ENCODE data around the gene RAI1.

Gene RAI1

DNA sequence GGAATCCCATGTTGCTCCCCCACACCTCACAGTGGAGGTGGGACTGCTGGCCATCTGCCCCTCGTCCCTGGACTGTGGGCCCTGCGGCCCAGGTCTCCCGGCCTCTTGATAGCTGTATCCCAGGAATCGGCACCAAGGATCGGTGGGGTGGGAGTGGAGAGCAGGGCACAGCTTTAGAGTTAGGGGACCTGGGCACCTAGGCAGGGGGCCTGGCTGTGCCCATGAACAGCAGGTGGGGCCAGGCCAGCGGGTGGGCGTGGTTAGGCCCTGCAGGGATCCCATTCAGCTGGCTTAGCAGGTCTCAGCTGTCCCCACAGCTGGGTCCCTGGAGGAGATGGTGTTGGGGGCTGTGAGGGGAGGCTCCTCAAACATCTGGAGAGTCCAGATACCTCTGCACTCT, 106.3 kb downstream of the RAI1 start:
- DNase-seq (ENCODE audit: low spot score), result no peak

DNA sequence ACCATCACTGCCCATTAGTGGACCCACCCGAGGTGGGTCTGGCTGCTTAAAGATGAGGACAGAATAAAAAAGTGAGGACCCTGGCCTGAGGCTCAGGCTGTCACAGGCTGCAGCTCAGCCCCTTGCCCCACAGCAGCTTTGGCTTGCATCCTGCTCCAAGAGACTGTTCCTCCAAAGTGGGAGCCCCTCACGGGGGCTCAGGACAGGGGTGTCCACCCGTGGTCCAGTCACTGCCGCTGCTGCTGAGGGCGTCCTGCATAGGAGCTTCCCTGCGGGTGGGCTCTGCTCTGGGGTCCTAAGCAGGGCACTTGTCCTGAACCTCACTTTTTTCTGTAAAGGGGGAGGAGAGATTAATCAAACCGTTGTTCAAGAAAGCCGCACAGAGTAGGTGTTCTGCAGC, 107.7 kb downstream of the RAI1 start:
- no peak for DNase-seq (ENCODE audit: low spot score)

DNA sequence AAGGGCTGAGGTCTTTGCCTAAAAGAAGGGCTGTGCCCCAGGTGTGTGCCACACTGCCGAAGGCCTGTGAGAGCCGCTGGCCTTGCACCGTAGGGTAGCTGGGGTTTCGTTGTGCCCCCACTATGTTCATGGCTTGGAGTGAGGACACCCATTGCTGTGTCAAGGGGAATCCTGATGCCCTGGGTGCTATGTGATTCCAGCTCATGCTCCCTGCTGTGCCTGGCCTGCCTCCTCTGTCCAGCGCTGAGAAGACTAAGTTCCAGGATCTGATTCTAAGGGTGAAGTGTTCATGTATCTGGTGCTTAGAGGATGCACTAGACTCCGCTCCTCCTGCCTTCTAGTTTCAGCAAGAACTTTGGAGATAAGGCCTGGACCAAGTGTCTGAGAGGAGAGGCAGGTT, 108.2 kb downstream of the RAI1 start:
- no peak for DNase-seq (ENCODE audit: low spot score)

DNA sequence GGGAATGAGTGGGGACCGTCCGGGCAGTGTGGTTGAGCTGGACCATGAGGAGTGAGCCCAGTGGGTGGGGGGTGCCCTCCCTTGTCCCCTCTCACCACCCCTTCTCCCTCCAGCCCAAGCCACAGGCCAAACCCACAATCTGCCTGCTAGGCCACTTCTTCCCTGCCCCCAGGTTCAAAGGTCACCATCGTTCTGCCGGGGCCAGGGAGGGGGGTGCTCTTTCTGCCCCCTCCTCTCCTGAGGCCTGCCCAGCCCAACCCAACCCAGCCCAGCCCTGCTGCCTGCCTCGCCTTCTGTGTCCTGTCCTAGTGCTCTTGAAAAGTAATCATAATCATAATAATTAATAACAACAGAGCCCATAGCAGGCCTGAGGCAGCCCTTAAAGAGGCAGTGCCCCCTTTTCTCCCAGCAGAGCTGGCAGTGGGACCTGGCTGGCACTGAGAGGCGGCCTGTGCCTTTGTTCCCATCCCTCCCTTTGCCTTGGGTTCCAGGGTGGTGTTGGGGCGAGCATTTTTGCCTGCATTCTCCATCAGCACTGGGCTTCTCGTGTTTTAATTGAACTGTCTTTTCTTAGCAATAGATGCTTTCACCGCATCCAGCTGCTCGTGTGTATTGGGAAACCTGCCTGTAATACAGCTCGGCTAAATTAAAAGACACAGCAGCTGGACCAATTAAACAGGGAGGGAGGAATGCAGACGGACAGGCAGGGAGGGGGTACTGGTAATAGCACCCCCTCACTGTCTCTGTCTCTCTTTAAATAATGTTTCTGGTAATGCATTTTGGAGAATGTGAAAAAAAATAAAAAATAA, 108.8 kb downstream of the RAI1 start:
- DNase-seq (ENCODE audit: low spot score), result no peak

DNA sequence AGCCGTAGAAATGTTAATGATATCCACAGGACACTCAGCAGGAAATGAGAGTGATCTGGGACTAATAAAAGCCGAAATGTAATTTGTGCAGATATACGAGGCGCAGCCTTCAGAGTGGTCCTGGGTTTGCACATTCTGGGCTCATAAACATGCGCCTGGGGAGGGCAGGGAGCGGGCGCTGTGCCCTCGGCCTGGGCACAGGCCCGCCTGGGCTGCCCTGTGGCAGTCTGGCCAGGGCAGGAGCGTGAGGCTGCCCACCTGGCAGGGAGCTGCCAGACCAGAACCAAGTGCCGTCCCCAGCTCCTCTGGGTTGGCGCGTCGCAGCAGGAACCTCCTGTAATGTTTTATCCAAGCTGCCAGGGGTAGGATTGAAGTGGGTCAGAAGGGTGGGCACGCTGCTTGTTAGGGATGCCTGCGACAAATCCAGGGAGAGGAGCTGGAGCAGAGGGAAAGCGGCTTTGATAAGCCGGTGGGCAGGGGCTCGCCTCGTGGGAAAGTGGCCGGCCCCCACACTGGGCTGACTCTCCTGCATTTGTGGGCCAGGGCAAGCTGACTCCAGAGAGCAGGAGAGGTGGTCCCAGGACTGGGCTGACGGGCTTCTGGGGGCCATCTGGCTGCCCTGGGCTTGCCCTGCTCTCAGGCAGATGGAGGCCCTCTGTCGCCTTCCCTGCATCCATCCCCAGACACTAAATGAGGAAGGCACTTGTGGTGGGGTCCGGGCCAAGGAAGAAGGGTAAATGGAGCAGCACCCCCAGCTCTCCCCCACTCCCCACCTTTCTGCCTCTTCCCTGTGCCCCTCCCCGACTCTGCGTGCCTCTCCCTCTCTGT, 109.6 kb downstream of the RAI1 start:
- DNase-seq (ENCODE audit: low spot score), result no peak

DNA sequence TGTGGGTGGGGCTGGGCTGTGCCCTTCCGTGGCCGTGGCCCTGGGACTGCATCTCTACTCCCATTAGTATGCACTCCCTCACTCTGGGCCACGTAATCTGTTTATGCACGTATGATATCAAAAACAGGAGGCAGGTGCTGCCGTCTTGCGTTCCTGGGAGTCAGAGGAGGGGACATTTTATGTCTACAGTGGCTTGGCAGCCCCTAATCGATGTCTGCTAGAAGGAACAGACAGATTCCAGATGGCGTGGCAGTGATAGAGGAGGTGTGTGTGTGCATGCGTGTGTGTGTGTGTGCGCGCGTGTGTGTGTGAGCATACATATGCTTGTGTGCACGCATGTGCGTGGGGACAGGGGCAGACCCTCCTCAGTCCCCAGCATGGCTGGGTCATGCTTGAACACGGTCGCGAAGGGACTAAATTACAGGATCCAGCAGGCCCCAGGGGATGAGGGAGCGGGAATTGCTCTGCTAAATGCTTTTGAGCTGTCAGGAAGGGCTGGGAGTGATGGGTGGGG, 110.8 kb downstream of the RAI1 start:
- no peak for DNase-seq (ENCODE audit: low spot score)

DNA sequence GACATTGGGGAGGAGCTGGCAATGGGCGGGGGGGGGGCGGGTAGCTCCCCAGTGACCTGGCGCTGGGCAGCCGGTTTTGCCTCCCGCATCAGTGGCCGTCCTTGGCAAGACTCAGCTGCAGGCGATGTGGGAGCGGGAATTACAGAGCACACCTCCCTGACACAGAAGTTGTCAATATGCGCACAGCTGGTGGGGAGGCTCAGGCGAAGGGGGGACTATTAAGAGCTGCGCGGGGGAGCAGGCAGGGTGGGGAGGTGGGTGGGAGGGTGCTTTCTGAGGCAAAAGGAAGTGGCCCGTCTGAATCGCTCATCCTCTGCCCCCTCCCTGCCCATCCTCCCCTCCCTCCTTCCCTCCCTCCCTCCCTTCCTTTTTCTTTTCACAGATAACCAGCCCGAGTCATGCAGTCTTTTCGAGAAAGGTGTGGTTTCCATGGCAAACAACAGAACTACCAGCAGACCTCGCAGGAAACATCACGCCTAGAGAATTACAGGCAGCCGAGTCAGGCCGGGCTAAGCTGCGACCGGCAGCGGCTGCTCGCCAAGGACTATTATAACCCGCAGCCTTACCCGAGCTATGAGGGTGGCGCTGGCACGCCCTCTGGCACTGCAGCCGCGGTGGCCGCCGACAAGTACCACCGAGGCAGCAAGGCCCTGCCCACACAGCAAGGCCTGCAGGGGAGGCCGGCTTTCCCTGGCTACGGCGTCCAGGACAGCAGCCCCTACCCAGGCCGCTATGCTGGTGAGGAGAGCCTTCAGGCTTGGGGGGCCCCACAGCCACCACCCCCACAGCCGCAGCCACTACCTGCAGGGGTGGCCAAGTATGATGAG, 111.5 kb downstream of the RAI1 start:
- peak; percentile 46 for DNase-seq (ENCODE audit: low spot score)

DNA sequence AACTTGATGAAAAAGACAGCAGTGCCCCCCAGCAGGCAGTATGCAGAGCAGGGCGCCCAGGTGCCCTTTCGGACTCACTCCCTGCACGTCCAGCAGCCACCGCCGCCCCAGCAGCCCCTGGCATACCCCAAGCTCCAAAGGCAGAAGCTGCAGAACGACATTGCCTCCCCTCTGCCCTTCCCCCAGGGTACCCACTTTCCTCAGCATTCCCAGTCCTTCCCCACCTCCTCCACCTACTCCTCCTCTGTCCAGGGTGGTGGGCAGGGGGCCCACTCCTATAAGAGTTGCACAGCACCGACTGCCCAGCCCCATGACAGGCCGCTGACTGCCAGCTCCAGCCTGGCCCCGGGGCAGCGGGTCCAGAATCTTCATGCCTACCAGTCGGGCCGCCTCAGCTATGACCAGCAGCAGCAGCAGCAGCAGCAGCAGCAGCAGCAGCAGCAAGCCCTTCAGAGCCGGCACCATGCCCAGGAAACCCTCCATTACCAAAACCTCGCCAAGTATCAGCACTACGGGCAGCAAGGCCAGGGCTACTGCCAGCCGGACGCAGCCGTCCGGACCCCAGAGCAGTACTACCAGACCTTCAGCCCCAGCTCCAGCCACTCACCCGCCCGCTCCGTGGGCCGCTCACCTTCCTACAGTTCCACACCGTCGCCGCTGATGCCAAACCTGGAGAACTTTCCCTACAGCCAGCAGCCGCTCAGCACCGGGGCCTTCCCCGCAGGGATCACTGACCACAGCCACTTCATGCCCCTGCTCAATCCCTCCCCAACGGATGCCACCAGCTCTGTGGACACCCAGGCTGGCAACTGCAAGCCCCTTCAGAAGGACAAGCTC, 112.3 kb downstream of the RAI1 start:
- no peak for DNase-seq (ENCODE audit: low spot score)

DNA sequence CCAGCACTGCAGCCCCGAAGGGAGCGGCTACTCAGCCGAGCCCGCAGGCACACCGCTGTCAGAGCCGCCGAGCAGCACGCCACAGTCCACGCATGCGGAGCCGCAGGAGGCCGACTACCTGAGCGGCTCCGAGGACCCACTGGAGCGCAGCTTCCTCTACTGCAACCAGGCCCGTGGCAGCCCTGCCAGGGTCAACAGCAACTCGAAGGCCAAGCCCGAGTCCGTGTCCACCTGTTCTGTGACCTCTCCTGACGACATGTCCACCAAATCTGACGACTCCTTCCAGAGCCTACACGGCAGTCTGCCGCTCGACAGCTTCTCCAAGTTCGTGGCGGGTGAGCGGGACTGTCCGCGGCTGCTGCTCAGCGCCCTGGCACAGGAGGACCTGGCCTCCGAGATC, 113.1 kb downstream of the RAI1 start:
- DNase-seq (ENCODE audit: low spot score), result no peak

DNA sequence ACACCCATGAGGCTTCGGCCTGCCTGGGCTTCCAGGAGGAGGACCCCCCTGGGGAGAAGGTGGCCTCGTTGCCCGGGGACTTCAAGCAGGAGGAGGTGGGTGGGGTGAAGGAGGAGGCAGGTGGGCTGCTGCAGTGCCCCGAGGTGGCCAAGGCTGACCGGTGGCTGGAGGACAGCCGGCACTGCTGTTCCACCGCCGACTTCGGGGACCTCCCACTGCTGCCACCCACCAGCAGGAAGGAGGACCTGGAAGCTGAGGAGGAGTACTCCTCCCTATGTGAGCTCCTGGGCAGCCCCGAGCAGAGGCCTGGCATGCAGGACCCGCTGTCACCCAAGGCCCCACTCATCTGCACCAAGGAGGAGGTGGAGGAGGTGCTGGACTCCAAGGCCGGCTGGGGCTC, 114.0 kb downstream of the RAI1 start:
- no peak for DNase-seq (ENCODE audit: low spot score)

DNA sequence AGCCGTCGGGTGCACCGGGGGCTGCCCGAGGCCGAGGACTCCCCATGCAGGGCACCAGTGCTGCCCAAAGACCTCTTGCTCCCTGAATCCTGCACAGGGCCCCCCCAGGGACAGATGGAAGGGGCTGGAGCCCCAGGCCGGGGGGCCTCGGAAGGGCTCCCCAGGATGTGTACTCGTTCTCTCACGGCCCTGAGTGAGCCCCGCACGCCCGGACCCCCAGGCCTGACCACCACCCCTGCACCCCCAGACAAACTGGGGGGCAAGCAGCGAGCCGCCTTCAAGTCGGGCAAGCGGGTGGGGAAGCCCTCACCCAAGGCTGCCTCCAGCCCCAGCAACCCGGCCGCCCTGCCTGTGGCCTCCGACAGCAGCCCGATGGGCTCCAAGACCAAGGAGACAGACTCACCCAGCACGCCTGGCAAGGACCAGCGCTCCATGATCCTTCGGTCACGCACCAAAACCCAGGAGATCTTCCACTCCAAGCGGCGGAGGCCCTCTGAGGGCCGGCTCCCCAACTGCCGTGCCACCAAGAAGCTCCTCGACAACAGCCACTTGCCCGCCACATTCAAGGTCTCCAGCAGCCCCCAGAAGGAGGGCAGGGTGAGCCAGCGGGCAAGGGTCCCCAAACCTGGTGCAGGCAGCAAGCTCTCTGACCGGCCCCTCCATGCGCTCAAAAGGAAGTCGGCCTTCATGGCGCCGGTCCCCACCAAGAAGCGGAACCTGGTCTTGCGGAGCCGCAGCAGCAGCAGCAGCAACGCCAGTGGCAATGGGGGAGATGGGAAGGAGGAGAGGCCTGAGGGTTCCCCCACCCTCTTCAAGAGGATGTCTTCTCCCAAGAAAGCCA, 114.9 kb downstream of the RAI1 start:
- DNase-seq (ENCODE audit: low spot score), result no peak

DNA sequence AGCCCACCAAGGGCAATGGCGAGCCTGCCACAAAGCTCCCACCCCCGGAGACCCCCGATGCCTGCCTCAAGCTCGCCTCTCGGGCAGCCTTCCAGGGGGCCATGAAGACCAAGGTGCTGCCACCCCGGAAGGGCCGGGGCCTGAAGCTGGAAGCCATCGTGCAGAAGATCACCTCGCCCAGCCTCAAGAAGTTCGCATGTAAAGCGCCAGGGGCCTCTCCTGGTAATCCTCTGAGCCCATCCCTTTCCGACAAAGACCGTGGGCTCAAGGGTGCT, 115.5 kb downstream of the RAI1 start:
- DNase-seq (ENCODE audit: low spot score), result no peak

DNA sequence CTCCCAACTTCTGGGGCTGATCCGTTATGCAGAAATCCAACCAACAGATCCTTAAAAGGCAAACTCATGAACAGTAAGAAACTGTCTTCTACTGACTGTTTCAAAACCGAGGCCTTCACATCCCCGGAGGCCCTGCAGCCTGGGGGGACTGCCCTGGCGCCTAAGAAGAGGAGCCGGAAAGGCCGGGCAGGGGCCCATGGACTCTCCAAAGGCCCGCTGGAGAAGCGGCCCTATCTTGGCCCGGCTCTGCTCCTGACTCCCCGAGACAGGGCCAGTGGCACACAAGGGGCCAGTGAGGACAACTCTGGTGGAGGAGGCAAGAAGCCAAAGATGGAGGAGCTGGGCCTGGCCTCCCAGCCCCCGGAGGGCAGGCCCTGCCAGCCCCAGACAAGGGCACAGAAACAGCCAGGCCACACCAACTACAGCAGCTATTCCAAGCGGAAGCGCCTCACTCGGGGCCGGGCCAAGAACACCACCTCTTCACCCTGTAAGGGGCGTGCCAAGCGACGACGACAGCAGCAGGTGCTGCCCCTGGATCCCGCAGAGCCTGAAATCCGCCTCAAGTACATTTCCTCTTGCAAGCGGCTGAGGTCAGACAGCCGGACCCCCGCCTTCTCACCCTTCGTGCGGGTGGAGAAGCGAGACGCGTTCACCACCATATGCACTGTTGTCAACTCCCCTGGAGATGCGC, 116.0 kb downstream of the RAI1 start:
- no peak for DNase-seq (ENCODE audit: low spot score)

DNA sequence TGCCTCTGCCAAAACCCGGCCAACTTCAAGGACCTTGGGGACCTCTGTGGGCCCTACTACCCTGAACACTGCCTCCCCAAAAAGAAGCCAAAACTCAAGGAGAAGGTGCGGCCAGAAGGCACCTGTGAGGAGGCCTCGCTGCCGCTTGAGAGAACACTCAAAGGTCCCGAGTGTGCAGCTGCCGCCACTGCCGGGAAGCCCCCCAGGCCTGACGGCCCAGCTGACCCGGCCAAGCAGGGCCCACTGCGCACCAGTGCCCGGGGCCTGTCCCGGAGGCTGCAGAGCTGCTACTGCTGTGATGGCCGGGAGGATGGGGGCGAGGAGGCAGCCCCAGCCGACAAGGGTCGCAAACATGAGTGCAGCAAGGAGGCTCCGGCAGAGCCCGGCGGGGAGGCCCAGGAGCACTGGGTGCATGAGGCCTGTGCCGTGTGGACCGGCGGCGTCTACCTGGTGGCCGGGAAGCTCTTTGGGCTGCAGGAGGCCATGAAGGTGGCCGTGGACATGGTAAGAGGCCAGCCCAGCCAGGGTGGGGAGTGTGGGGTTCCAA, 116.8 kb downstream of the RAI1 start:
- no peak for DNase-seq (ENCODE audit: low spot score)

DNA sequence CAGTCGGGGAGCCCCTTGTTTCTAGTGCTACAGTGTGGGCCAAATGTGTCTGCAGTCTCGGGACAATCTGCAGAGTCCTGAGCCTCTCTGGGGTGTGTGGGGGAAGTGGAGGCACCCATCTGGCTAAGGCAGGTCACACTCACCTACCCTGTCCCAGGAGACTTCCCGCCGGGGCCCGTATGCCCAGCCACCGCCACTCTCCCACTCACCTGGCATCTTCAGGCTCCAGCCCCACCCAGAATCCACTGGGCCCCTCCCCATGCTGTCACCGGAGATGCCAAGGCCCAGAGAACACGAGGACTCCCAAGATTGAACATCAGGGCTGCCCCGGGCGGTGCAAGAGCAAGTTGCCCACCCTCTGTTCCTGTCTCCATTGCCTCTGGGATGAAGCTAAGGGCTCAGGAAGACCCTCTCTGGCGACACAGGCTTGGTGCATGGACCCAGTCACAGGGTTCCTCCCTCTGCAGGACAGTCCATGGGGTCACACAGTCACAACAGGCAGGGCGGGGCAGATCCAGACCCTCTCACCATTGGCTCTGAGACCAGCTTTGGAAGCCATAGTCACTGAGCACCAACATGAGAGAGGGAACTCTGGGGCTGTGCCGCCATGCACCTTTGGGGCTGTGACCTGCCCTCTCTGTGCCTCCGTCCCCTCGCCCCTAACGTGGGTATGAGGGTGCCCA, 117.5 kb downstream of the RAI1 start:
- no peak for DNase-seq (ENCODE audit: low spot score)

DNA sequence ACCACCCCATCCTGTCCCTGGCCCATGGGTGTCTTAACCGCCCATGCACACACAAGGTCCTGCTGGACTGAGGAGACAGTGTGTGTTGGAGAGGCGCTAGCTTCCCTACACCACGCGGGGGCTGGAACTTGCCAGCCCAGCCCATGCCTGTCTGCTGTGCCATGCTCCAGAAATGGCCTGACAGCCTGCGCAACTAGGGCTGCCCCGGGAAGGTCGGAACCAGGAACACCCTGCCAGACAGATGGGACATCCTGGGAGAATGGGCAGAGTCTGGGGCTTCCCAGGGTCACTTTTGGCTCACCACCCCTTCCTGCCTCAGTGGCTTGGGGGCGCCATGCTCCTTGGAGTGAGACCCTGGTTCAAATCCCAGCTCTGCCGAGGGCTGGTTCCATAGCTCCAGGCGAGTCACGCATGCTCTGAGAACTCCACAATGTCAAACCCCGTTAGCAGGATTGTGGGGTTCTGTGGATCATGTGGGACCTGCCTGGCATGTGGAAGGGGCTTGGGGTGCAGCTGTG, 119.3 kb downstream of the RAI1 start:
- no peak for DNase-seq (ENCODE audit: low spot score)

DNA sequence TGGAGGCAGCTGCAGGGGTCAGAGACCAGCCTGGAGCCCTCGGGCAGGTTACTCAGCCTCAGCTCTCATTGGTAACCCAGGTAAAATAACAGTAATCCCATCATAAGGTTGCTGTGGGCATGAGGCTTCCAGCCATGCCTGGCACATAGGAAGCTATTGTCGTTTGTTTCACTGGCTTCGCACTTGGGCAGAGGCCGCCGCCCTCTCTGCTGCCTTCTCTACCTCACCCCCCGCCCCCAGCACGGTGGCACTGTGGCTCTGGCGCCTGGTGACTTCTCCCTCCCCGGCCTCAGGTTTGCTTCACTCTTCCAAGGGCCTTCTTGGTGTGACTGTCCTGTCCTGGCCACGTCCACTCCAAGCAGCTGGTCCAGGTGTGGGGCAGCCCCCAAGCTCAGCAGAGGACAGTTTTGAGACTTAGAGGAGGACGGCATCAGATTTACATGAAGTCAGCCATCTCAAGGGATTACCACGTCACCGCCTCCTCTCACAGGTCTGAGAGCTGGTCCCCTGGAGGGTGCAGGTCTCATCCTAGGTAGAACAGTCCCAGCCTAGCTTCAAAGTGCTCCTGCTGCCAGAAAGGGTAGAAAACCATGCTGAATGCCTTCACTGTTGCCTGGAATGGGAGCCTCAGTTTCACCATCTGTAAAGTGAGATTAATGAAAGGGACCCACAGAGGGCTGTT, 120.7 kb downstream of the RAI1 start:
- no peak for DNase-seq (ENCODE audit: low spot score)

DNA sequence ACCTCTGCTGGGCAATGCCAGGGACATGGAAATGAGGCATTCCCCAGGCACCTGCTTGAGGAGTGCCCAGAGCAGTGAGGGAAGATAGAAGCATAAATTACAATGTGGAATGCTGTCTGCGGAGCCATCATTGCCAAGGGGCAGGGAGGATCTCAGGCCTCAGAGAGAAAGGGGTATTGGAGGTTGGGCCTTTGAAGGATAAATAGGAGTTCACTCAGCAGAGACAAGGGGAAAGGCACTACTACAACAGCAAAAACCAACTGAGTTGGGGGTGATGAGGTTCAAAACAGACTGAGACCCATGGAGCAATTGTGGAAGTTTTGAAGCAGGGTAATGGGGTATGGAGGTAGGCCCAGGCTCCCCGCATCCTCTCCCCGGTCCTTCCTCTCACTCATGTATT, 122.7 kb downstream of the RAI1 start:
- no peak for DNase-seq (ENCODE audit: low spot score)
